ENCODE measurements around the gene GJC1. TPM values are rescaled to one million over a fixed set of nuclear protein-coding genes. Genes with fewer than 3 reads are reported as not detected.

The GJC1 gene
- total and polyA plus RNA-seq, 4 donors = 3.9 to 44.3 (median 8.5) TPM

DNA sequence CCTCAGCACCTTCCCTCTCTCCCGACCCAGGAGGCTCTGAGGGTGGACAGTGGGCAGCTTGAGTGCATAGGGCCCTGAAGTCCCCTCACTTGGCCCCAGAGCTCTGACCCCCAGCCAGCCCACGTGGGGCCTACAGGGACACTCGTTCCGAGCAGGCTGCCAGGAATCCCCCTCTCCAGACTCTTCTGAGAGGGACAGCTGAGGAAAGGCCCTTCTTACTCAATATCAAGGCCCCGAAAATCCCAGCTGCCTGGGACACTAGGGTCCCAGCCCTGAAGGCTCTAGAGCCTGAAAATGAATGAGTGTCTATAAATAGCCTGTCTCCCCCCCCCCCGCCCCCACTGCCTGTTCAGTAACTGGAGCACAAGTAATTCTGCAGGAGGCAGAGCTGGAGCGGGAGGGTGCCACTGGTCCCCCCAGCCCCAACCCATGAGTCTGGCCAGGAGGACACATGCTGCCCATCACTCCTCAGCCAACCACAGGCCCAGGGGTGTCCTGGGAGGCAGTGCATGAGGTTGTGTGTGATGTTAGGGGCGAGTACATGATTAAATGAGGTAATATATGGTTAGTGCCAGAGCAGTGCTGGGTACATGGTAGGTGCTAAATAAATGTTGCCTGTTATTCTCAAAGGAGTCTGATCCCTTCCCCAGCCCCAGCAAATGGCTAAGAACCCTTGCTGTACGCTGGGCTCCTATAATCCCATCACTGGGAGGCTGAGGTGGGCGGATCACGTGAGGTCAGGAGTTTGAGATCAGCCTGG lies 59.7 kb downstream of the GJC1 start:
- no peak overlapping the region for H3K27ac ChIP-seq (ENCODE audit: low read depth in 1 of 2, low read length in 1 of 2)
- DNase-seq = no peak
- 56 to 83% methylated on average over 10 to 11 of the region's 11 CpGs for WGBS, 2 donors
- TF ChIP-seq, protein P1, sequence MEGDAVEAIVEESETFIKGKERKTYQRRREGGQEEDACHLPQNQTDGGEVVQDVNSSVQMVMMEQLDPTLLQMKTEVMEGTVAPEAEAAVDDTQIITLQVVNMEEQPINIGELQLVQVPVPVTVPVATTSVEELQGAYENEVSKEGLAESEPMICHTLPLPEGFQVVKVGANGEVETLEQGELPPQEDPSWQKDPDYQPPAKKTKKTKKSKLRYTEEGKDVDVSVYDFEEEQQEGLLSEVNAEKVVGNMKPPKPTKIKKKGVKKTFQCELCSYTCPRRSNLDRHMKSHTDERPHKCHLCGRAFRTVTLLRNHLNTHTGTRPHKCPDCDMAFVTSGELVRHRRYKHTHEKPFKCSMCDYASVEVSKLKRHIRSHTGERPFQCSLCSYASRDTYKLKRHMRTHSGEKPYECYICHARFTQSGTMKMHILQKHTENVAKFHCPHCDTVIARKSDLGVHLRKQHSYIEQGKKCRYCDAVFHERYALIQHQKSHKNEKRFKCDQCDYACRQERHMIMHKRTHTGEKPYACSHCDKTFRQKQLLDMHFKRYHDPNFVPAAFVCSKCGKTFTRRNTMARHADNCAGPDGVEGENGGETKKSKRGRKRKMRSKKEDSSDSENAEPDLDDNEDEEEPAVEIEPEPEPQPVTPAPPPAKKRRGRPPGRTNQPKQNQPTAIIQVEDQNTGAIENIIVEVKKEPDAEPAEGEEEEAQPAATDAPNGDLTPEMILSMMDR (IDR thresholded peaks at IDR 0.05; ENCODE audit: control extremely low read depth, extremely low read depth) = no peak
- peaks cover 0 to 5% (median 0%) of the 10 kb centered on the region in 5 donors for H3K4me1 ChIP-seq (ENCODE audit: control insufficient read depth in 5 of 5, insufficient read depth in 5 of 5, low read length in 5 of 5)
- H3K36me3 ChIP-seq (ENCODE audit: control insufficient read depth in 4 of 4, insufficient read depth in 4 of 4, low read length in 4 of 4) = no peaks in the 10 kb centered on the region
- no peak overlapping the region for H3K9ac ChIP-seq (ENCODE audit: insufficient read depth in 1 of 2, low read length in 2 of 2)
- peaks cover 0 to 2% (median 0%) of the 10 kb centered on the region in 4 donors for H3K9me3 ChIP-seq (ENCODE audit: control insufficient read depth in 4 of 4, insufficient read depth in 3 of 4, low read length in 3 of 4)
- H3K4me3 ChIP-seq = no peak overlapping the region
- no peak for ATAC-seq (ENCODE audit: insufficient read depth, low FRiP score)
- H3K27me3 ChIP-seq (ENCODE audit: control insufficient read depth in 3 of 3, insufficient read depth in 3 of 3, low read length in 2 of 3) = no peaks in the 10 kb centered on the region

GRCh38 chr17:44769647-44770084 lies 60.4 kb downstream of the GJC1 start:
- Histone ChIP-seq H3K9ac (ENCODE audit: insufficient read depth in 1 of 2, low read length in 2 of 2) (no peak overlapping the region), H3K4me1 (ENCODE audit: control insufficient read depth in 5 of 5, insufficient read depth in 5 of 5, low read length in 5 of 5) (no peaks in the 10 kb centered on the region), H3K27me3 (ENCODE audit: control insufficient read depth in 3 of 3, insufficient read depth in 3 of 3, low read length in 2 of 3) (no peaks in the 10 kb centered on the region), H3K9me3 (ENCODE audit: control insufficient read depth in 4 of 4, insufficient read depth in 3 of 4, low read length in 3 of 4) (peaks cover 0 to 2% (median 0%) of the 10 kb centered on the region in 4 donors), H3K27ac (ENCODE audit: low read depth in 1 of 2, low read length in 1 of 2) (no peak overlapping the region), H3K4me3 (no peak overlapping the region), H3K36me3 (ENCODE audit: control insufficient read depth in 4 of 4, insufficient read depth in 4 of 4, low read length in 4 of 4) (no peaks in the 10 kb centered on the region)
- 62 to 77% methylated on average over 15 of the region's 15 CpGs for WGBS, 2 donors
- ATAC-seq (ENCODE audit: insufficient read depth, low FRiP score) (no peak), DNase-seq (no peak)
- TF ChIP-seq, protein P1 (IDR thresholded peaks at IDR 0.05; ENCODE audit: control extremely low read depth, extremely low read depth) = no peak

DNA sequence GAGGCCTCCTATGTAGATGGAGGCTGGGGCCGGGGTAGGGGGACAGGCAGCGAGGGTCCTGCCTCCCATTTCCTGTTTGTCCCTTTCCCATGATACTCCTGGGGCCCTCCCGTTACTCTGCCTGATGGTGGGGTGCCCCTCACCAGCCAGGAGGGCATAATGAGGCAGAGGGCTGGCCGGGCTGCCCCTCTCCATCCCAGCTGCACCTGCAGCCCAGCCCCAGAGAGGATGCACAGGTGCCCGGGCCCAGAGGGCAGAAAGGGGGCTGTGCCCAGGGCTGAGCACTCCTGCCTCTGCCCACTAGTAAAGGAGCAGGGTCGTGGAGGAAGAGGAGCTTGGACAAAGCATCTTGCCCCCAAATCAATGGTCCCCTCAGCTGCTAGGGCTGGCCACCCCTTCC lies 60.9 kb downstream of the GJC1 start:
- TF ChIP-seq, protein P1 (IDR thresholded peaks at IDR 0.05; ENCODE audit: control extremely low read depth, extremely low read depth) = no peak
- DNase-seq (no peak), ATAC-seq (ENCODE audit: insufficient read depth, low FRiP score) (no peak)
- Histone ChIP-seq H3K4me3 (no peak overlapping the region), H3K36me3 (ENCODE audit: control insufficient read depth in 4 of 4, insufficient read depth in 4 of 4, low read length in 4 of 4) (no peaks in the 10 kb centered on the region), H3K4me1 (ENCODE audit: control insufficient read depth in 5 of 5, insufficient read depth in 5 of 5, low read length in 5 of 5) (no peaks in the 10 kb centered on the region), H3K27ac (ENCODE audit: low read depth in 1 of 2, low read length in 1 of 2) (no peak overlapping the region), H3K27me3 (ENCODE audit: control insufficient read depth in 3 of 3, insufficient read depth in 3 of 3, low read length in 2 of 3) (no peaks in the 10 kb centered on the region), H3K9ac (ENCODE audit: insufficient read depth in 1 of 2, low read length in 2 of 2) (no peak overlapping the region), H3K9me3 (ENCODE audit: control insufficient read depth in 4 of 4, insufficient read depth in 3 of 4, low read length in 3 of 4) (peaks cover 0 to 2% (median 0%) of the 10 kb centered on the region in 4 donors)
- 62 to 72% methylated on average over 6 of the region's 6 CpGs for WGBS, 2 donors

All from lung (tissue), 12 donors.